Sigmoid colon (tissue), 7 donors: ENCODE results near the gene PRL. TPM values are rescaled to one million over a fixed set of nuclear protein-coding genes. Genes with fewer than 3 reads are reported as not detected.

Source experiments
- DNase-seq: peaks from one replicate; pipeline ENCODE4 v3.0.0-alpha.2; 2019
- H3K27ac ChIP-seq, 4 donors: fragments of 200-600 bp; sonication (generic); one replicate each; pipeline ENCODE4 v1.5.1; 2016 to 2019; ENCODE audit warnings: mild to moderate bottlenecking in 1 of 4
- H3K27me3 ChIP-seq, 3 donors: fragments of 200-600 bp; sonication (generic); one replicate each; pipeline ENCODE4 v1.5.1; 2019; ENCODE audit warnings: mild to moderate bottlenecking in 1 of 3
- H3K36me3 ChIP-seq, 4 donors: fragments of 200-600 bp; sonication (generic); one replicate each; pipeline ENCODE4 v1.5.1; 2016 to 2019
- H3K4me1 ChIP-seq, 4 donors: fragments of 200-600 bp; sonication (generic); one replicate each; pipeline ENCODE4 v1.5.1; 2017 to 2019
- H3K4me3 ChIP-seq, 4 donors: fragments of 200-600 bp; sonication (generic); one replicate each; pipeline ENCODE4 v1.5.1; 2017 to 2019; ENCODE audit warnings: mild to moderate bottlenecking in 2 of 4, moderate library complexity in 1 of 4
- H3K9me3 ChIP-seq, 4 donors: fragments of 200-600 bp in 3 of 4; sonication (generic) in 3 of 4; one replicate each; pipeline versions ENCODE4 v1.5.1 to v1.6.1; 2013 to 2019
- CTCF ChIP-seq, 4 experiments: fragments of 450-650 bp in 3 of 4; fragments of 200-600 bp in 1 of 4; IDR thresholded peaks; one replicate each; pipeline ENCODE4 v1.5.1; 2016 to 2019; ENCODE audit warnings: antibody characterized with exemption in 4 of 4, mild to moderate bottlenecking in 3 of 4, moderate library complexity in 2 of 4
- EP300 ChIP-seq, 4 donors: sonication (generic); formaldehyde crosslinking; IDR thresholded peaks; one replicate each; pipeline ENCODE4 v1.6.1; 2017; ENCODE audit warnings: antibody characterized with exemption in 4 of 4
- POLR2A ChIP-seq, 2 donors: fragments of 450-650 bp; IDR thresholded peaks; one replicate each; pipeline ENCODE4 v1.6.1; 2016; ENCODE audit warnings: antibody characterized with exemption in 2 of 2, mild to moderate bottlenecking in 2 of 2, moderate library complexity in 2 of 2
- POLR2AphosphoS5 ChIP-seq, 4 donors: sonication (generic); formaldehyde crosslinking; IDR thresholded peaks; one replicate each; pipeline ENCODE4 v1.6.1; 2017; ENCODE audit warnings: antibody characterized with exemption in 4 of 4
- WGBS, 2 donors: extraction: QIAGEN DNeasy Blood & Tissue Kit; methylation state at CpG; one replicate each; pipeline ENCODE4 v1.1.7; 2013; 5-methylcytosine and 5-hydroxymethylcytosine counted together
- intact Hi-C: fragments of 100-400 bp; cut with DNase I; formaldehyde crosslinking; loops from one replicate; pipeline ENCODE4 v1.15.1; 2023
- polyA plus RNA-seq, 3 donors: library from polyadenylated mRNA; stranded (reverse); fragments of 200-250 nt; gene quantifications; one replicate each; pipeline ENCODE4 v1.2.3, GENCODE V29; 2013
- total RNA-seq, 4 donors: library from RNA; depleted of rRNA; stranded (reverse); fragments of >200 nt; gene quantifications; one replicate each; pipeline ENCODE4 v1.1.0, GENCODE V29; 2016
- donor health status: healthy with polysubstance abuse.
- donor health status: Bipolar disorder and iron deficiency.
- donor health status: healthy.

PRL gene
- total and polyA plus RNA-seq, 7 donors = 0.04 TPM; not detected in 6

DNA sequence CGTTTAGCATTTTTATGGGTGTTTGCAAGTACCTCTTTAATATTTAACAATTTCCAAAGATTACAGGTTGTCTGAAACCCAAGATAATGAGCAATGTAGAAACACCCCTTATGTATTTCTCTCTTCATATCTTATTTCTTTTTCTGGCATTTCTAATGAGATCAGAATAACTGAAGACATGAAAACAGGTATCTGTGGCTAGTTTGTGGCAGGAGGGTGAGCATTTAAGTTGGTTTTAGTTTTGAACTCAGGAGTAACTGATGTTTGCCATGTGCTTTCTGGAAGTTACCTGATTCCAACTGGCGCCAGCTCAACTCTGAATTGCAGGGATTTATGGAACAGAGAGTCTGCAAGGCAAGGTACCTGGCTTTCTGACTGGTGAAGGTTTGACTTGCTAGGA is 35.4 kb upstream of the PRL start:
- intact Hi-C loops = no loop called here
- TF ChIP-seq POLR2A (IDR thresholded peaks at IDR 0.05) (no peak), POLR2AphosphoS5 (IDR thresholded peaks at IDR 0.05) (no peak), CTCF (IDR thresholded peaks at IDR 0.05) (no peak), EP300 (IDR thresholded peaks at IDR 0.05) (no peak)

DNA sequence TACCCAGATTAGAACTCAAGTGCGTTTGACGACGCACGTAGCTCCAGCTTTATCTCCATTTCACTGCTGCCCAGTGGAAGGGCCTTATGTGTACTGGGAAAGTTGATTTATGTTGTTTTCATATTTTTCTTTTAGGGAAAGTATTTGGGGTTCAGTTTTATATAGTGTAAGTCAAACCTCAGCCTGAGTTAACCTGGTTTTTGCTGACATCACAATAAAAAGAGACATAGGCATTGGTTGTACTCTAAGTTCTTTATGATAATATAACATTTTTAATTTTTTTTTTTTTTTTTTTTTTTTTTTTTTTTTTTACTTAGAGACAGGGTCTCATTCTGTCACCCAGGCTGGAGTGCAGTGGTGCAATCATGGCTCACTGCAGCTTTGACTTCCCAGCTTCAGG is 34.1 kb upstream of the PRL start:
- intact Hi-C loops = no loop called here
- Histone ChIP-seq H3K9me3 (no peaks in the 10 kb centered on the region), H3K36me3 (no peaks in the 10 kb centered on the region), H3K4me3 (no peak overlapping the region), H3K27ac (no peak overlapping the region), H3K27me3 (no peaks in the 10 kb centered on the region), H3K4me1 (no peaks in the 10 kb centered on the region)
- 97 to 98% methylated on average over 4 of the region's 4 CpGs for WGBS, 2 donors
- DNase-seq = no peak
- TF ChIP-seq CTCF (IDR thresholded peaks at IDR 0.05) (no peak), POLR2A (IDR thresholded peaks at IDR 0.05) (no peak), POLR2AphosphoS5 (IDR thresholded peaks at IDR 0.05) (no peak), EP300 (IDR thresholded peaks at IDR 0.05) (no peak)

More for the DNA sequence above, 35.4 kb upstream of the PRL start:
- Histone ChIP-seq H3K4me1 (no peaks in the 10 kb centered on the region), H3K27ac (no peak overlapping the region), H3K36me3 (no peaks in the 10 kb centered on the region), H3K27me3 (no peaks in the 10 kb centered on the region), H3K9me3 (no peaks in the 10 kb centered on the region), H3K4me3 (no peak overlapping the region)
- 74 to 86% methylated on average over 2 of the region's 2 CpGs for WGBS, 2 donors
- no peak for DNase-seq

- Histone ChIP-seq H3K9me3 (no peaks in the 10 kb centered on the region), H3K4me1 (no peaks in the 10 kb centered on the region), H3K4me3 (no peak overlapping the region), H3K27ac (no peak overlapping the region), H3K27me3 (no peaks in the 10 kb centered on the region), H3K36me3 (no peaks in the 10 kb centered on the region)
- 74 to 79% methylated on average over 5 of the region's 5 CpGs for WGBS, 2 donors
- intact Hi-C loops = no loop called here
- no peak for DNase-seq
- TF ChIP-seq EP300 (IDR thresholded peaks at IDR 0.05) (no peak), POLR2A (IDR thresholded peaks at IDR 0.05) (no peak)
Observed at GRCh38 chr6:22328474-22328873, 31.6 kb upstream of the PRL start.

DNA sequence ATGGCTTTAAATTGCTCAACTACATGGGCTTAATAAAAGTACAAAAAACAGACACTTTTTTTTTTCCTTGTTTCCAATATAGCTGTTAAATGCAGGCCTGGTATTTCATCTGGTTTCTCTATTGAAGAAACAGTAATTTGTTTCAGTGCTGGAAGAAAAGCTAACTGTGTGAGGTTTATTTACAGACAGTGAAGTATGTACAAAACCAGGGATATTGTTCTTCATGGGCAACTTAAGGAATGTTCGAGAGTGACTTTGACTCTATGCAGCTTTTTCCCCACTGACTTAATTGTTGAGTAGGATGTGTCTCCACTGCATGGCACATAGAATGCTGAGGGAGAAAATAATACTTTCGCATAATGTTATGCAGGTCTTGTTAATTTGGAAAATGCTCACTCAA is 31.0 kb upstream of the PRL start:
- no peaks in the 10 kb centered on the region for H3K27me3 ChIP-seq
- no peaks in the 10 kb centered on the region for H3K36me3 ChIP-seq
- TF ChIP-seq CTCF (IDR thresholded peaks at IDR 0.05) (no peak), POLR2A (IDR thresholded peaks at IDR 0.05) (no peak), POLR2AphosphoS5 (IDR thresholded peaks at IDR 0.05) (no peak), EP300 (IDR thresholded peaks at IDR 0.05) (no peak)
- 81 to 91% methylated on average over 2 of the region's 2 CpGs for WGBS, 2 donors
- no peak overlapping the region for H3K4me3 ChIP-seq
- no peaks in the 10 kb centered on the region for H3K9me3 ChIP-seq
- intact Hi-C loops = no loop called here
- DNase-seq = no peak
- no peak overlapping the region for H3K27ac ChIP-seq
- no peaks in the 10 kb centered on the region for H3K4me1 ChIP-seq

- 82 to 85% methylated on average over 6 of the region's 6 CpGs for WGBS, 2 donors
- no peaks in the 10 kb centered on the region for H3K36me3 ChIP-seq
- no peak overlapping the region for H3K27ac ChIP-seq
- intact Hi-C loops = no loop called here
- H3K4me3 ChIP-seq = no peak overlapping the region
- no peak for TF ChIP-seq EP300 (IDR thresholded peaks at IDR 0.05)
- TF ChIP-seq CTCF (IDR thresholded peaks at IDR 0.05) = no peak
- no peak for TF ChIP-seq POLR2AphosphoS5 (IDR thresholded peaks at IDR 0.05)
- TF ChIP-seq POLR2A (IDR thresholded peaks at IDR 0.05) = no peak
- DNase-seq = no peak
- H3K4me1 ChIP-seq = peaks cover 0 to 13% (median 6%) of the 10 kb centered on the region in 4 donors
- H3K9me3 ChIP-seq = no peaks in the 10 kb centered on the region
- no peaks in the 10 kb centered on the region for H3K27me3 ChIP-seq
Observed at GRCh38 chr6:22326500-22326899, 29.7 kb upstream of the PRL start.
